WTC11 (cell line): ENCODE measurements around the gene SLC22A15. TPM values are rescaled to one million over a fixed set of nuclear protein-coding genes. Genes with fewer than 3 reads are reported as not detected.

ENCODE experiments used
- ATAC-seq: fragments of 200-7000 bp; cut with Tn5 transposase; 2 replicates; pipeline ENCODE4 v1.10.0; 2021; ENCODE audit warnings: mild to moderate bottlenecking, moderate library complexity
- CTCF ChIA-PET: fragments of 300-600 bp; sonication (Branson Sonifier 250); formaldehyde crosslinking; loops from one replicate; lab custom pipeline; 2021; ENCODE audit warnings: antibody characterized with exemption; lab: Charles Lee
- POLR2A ChIA-PET: fragments of 350-600 bp; sonication (Branson Sonifier 250); formaldehyde crosslinking; loops from one replicate; lab custom pipeline; 2021; ENCODE audit warnings: antibody characterized with exemption; lab: Charles Lee
- DNase-seq: peaks from one replicate; pipeline ENCODE4 v3.0.0; 2021; ENCODE audit warnings: low spot score
- H3K27ac Mint-ChIP-seq: 2 replicates; pipeline ENCODE4 v1.8.0; 2021; ENCODE audit warnings: mixed read lengths
- H3K27me3 Mint-ChIP-seq: 2 replicates; pipeline ENCODE4 v1.8.0; 2021; ENCODE audit warnings: low read depth, mild to moderate bottlenecking, moderate library complexity, mixed read lengths
- H3K36me3 Mint-ChIP-seq: 2 replicates; pipeline ENCODE4 v1.8.0; 2021; ENCODE audit warnings: mixed read lengths
- H3K4me1 Mint-ChIP-seq: 2 replicates; pipeline ENCODE4 v1.8.0; 2022; ENCODE audit warnings: mixed read lengths
- H3K4me3 Mint-ChIP-seq: 2 replicates; pipeline ENCODE4 v1.8.0; 2021; ENCODE audit warnings: mild to moderate bottlenecking, moderate library complexity, mixed read lengths
- H3K9me3 Mint-ChIP-seq: 2 replicates; pipeline ENCODE4 v1.8.0; 2021; ENCODE audit warnings: mixed read lengths
- TEAD1 ChIP-seq: sonication (generic); formaldehyde crosslinking; IDR thresholded peaks from 2 replicates; pipeline ENCODE4 v1.8.0; 2022; ENCODE audit warnings: mild to moderate bottlenecking, missing genetic modification reagents
- TEAD4 ChIP-seq: sonication (generic); formaldehyde crosslinking; IDR thresholded peaks from 2 replicates; pipeline ENCODE4 v1.8.0; 2022; ENCODE audit warnings: mild to moderate bottlenecking, missing genetic modification reagents
- ZNF416 ChIP-seq: fragments of 250-450 bp; sonication (Bioruptor Pico); IDR thresholded peaks from 2 replicates; pipeline ENCODE4 v1.9.0; 2021; ENCODE audit warnings: mild to moderate bottlenecking, inconsistent platforms
- total RNA-seq: library from RNA; stranded (reverse); gene quantifications from 3 replicates; pipeline ENCODE4 v1.2.3, GENCODE V29; 2021
- TF ChIP-seq, protein P1 (sequence below): sonication (generic); formaldehyde crosslinking; IDR thresholded peaks from 2 replicates; pipeline ENCODE4 v1.8.1; 2023; ENCODE audit warnings: mild to moderate bottlenecking, moderate library complexity, missing genetic modification reagents
- TF ChIP-seq, protein P2 (sequence below): sonication (generic); formaldehyde crosslinking; IDR thresholded peaks from 2 replicates; pipeline ENCODE4 v1.8.1; 2023; ENCODE audit warnings: mild to moderate bottlenecking, missing genetic modification reagents, moderate library complexity
- TF ChIP-seq, protein P3 (sequence below): sonication (generic); formaldehyde crosslinking; IDR thresholded peaks from 2 replicates; pipeline ENCODE4 v1.8.1; 2023; ENCODE audit warnings: mild to moderate bottlenecking, missing genetic modification reagents, borderline replicate concordance
- TF ChIP-seq, protein P4 (sequence below): sonication (generic); formaldehyde crosslinking; conservative IDR thresholded peaks from 2 replicates; pipeline ENCODE4 v1.8.1; 2022; ENCODE audit warnings: mild to moderate bottlenecking, missing genetic modification reagents
- TF ChIP-seq, protein P5 (sequence below): sonication (generic); formaldehyde crosslinking; IDR thresholded peaks from 2 replicates; pipeline ENCODE4 v1.8.1; 2022; ENCODE audit warnings: mild to moderate bottlenecking, moderate library complexity, missing genetic modification reagents
- TF ChIP-seq, protein P6 (sequence below): fragments of 250-450 bp; sonication (Bioruptor Pico); IDR thresholded peaks from 2 replicates; pipeline ENCODE4 v1.9.0; 2021; ENCODE audit warnings: mild to moderate bottlenecking, borderline replicate concordance
- TF ChIP-seq, protein P7 (sequence below): fragments of 250-450 bp; sonication (Bioruptor Pico); IDR thresholded peaks from 2 replicates; pipeline ENCODE4 v2.1.2; 2022; ENCODE audit warnings: mild to moderate bottlenecking, moderate library complexity

Gene SLC22A15
- total RNA-seq, 1 experiment from 2014 or later, result 4.5 TPM

DNA sequence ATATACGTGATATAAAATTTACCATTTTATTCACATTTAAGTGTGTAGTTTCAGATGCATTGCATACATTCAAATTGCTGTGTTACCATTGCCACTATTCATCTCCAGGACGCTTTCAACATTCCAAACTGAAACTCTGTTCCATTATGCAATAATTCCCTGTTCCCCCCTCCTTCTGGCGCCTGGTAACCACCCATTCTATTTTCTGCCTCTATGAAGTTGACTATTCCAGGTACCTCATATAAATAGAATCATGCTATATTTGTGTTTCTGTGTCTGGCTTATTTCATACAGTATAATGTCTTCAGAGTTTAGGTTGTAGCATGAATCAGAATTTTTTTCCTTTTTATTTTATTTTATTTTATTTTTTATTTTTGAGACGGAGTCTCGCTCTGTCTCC lies 41.7 kb downstream of the SLC22A15 start (continued):
- TF ChIP-seq, protein P1, sequence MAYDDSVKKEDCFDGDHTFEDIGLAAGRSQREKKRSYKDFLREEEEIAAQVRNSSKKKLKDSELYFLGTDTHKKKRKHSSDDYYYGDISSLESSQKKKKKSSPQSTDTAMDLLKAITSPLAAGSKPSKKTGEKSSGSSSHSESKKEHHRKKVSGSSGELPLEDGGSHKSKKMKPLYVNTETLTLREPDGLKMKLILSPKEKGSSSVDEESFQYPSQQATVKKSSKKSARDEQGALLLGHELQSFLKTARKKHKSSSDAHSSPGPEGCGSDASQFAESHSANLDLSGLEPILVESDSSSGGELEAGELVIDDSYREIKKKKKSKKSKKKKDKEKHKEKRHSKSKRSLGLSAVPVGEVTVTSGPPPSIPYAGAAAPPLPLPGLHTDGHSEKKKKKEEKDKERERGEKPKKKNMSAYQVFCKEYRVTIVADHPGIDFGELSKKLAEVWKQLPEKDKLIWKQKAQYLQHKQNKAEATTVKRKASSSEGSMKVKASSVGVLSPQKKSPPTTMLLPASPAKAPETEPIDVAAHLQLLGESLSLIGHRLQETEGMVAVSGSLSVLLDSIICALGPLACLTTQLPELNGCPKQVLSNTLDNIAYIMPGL (CRISPR knock-in tag), result no peak

DNA sequence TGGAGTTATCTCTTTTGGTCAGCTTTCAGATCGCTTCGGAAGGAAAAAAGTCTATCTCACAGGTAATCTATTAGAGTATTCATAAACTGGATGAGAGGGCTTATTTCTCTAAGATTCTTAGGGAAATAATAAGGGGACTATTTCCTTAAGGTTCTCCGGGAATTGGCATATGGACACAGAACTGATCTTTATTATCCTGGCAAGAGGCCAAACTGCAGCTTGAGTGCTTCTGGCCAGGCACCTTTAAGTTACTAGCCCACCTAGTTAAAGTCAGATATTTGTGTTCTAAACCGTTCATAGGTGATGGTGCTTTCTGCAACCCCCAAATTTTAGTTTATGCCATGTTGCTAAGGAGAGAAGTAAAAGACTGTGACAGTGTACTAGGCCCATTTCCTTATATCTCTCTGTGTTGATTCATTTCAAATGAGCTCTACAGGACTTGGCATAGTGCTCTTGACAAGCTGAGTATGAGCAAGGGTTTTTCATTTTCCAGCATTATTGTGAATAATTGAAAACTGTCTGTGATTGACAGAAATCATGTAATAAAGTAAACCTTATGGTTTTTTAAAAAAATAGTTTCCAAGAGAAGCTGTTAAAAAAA lies 43.4 kb downstream of the SLC22A15 start:
- Mint-ChIP-seq H3K9me3 (no peaks in the 10 kb centered on the region), H3K27me3 (no peaks in the 10 kb centered on the region), H3K4me3 (no peak overlapping the region), H3K4me1 (peaks cover 4% of the 10 kb centered on the region; the same call in 1 of the 2 replicates), H3K27ac (no peak overlapping the region), H3K36me3 (peaks cover 10% of the 10 kb centered on the region)
- POLR2A ChIA-PET, result interaction anchor here (1.1 kb wide), 1 partner anchor 180 kb away, joined by 5 read pairs; no protein-coding TSS in a partner anchor
- ATAC-seq (no peak), DNase-seq (no peak)
- TF ChIP-seq, protein P2, sequence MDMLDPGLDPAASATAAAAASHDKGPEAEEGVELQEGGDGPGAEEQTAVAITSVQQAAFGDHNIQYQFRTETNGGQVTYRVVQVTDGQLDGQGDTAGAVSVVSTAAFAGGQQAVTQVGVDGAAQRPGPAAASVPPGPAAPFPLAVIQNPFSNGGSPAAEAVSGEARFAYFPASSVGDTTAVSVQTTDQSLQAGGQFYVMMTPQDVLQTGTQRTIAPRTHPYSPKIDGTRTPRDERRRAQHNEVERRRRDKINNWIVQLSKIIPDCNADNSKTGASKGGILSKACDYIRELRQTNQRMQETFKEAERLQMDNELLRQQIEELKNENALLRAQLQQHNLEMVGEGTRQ (CRISPR knock-in tag), result no peak
- TF ChIP-seq, protein P3, sequence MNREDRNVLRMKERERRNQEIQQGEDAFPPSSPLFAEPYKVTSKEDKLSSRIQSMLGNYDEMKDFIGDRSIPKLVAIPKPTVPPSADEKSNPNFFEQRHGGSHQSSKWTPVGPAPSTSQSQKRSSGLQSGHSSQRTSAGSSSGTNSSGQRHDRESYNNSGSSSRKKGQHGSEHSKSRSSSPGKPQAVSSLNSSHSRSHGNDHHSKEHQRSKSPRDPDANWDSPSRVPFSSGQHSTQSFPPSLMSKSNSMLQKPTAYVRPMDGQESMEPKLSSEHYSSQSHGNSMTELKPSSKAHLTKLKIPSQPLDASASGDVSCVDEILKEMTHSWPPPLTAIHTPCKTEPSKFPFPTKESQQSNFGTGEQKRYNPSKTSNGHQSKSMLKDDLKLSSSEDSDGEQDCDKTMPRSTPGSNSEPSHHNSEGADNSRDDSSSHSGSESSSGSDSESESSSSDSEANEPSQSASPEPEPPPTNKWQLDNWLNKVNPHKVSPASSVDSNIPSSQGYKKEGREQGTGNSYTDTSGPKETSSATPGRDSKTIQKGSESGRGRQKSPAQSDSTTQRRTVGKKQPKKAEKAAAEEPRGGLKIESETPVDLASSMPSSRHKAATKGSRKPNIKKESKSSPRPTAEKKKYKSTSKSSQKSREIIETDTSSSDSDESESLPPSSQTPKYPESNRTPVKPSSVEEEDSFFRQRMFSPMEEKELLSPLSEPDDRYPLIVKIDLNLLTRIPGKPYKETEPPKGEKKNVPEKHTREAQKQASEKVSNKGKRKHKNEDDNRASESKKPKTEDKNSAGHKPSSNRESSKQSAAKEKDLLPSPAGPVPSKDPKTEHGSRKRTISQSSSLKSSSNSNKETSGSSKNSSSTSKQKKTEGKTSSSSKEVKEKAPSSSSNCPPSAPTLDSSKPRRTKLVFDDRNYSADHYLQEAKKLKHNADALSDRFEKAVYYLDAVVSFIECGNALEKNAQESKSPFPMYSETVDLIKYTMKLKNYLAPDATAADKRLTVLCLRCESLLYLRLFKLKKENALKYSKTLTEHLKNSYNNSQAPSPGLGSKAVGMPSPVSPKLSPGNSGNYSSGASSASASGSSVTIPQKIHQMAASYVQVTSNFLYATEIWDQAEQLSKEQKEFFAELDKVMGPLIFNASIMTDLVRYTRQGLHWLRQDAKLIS, result no peak
- TF ChIP-seq, protein P4, sequence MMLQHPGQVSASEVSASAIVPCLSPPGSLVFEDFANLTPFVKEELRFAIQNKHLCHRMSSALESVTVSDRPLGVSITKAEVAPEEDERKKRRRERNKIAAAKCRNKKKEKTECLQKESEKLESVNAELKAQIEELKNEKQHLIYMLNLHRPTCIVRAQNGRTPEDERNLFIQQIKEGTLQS (CRISPR knock-in tag), result no peak
- no peak for TF ChIP-seq TEAD4 (CRISPR knock-in tag)
- TF ChIP-seq ZNF416 (CRISPR knock-in tag), result no peak
- TF ChIP-seq TEAD1 (CRISPR knock-in tag), result no peak
- TF ChIP-seq, protein P5, sequence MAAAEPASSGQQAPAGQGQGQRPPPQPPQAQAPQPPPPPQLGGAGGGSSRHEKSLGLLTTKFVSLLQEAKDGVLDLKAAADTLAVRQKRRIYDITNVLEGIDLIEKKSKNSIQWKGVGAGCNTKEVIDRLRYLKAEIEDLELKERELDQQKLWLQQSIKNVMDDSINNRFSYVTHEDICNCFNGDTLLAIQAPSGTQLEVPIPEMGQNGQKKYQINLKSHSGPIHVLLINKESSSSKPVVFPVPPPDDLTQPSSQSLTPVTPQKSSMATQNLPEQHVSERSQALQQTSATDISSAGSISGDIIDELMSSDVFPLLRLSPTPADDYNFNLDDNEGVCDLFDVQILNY, result no peak
- TF ChIP-seq, protein P6, sequence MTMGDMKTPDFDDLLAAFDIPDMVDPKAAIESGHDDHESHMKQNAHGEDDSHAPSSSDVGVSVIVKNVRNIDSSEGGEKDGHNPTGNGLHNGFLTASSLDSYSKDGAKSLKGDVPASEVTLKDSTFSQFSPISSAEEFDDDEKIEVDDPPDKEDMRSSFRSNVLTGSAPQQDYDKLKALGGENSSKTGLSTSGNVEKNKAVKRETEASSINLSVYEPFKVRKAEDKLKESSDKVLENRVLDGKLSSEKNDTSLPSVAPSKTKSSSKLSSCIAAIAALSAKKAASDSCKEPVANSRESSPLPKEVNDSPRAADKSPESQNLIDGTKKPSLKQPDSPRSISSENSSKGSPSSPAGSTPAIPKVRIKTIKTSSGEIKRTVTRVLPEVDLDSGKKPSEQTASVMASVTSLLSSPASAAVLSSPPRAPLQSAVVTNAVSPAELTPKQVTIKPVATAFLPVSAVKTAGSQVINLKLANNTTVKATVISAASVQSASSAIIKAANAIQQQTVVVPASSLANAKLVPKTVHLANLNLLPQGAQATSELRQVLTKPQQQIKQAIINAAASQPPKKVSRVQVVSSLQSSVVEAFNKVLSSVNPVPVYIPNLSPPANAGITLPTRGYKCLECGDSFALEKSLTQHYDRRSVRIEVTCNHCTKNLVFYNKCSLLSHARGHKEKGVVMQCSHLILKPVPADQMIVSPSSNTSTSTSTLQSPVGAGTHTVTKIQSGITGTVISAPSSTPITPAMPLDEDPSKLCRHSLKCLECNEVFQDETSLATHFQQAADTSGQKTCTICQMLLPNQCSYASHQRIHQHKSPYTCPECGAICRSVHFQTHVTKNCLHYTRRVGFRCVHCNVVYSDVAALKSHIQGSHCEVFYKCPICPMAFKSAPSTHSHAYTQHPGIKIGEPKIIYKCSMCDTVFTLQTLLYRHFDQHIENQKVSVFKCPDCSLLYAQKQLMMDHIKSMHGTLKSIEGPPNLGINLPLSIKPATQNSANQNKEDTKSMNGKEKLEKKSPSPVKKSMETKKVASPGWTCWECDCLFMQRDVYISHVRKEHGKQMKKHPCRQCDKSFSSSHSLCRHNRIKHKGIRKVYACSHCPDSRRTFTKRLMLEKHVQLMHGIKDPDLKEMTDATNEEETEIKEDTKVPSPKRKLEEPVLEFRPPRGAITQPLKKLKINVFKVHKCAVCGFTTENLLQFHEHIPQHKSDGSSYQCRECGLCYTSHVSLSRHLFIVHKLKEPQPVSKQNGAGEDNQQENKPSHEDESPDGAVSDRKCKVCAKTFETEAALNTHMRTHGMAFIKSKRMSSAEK (CRISPR knock-in tag), result no peak
- TF ChIP-seq, protein P7, sequence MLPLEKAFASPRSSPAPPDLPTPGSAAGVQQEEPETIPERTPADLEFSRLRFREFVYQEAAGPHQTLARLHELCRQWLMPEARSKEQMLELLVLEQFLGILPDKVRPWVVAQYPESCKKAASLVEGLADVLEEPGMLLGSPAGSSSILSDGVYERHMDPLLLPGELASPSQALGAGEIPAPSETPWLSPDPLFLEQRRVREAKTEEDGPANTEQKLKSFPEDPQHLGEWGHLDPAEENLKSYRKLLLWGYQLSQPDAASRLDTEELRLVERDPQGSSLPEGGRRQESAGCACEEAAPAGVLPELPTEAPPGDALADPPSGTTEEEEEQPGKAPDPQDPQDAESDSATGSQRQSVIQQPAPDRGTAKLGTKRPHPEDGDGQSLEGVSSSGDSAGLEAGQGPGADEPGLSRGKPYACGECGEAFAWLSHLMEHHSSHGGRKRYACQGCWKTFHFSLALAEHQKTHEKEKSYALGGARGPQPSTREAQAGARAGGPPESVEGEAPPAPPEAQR (CRISPR knock-in tag), result no peak
- CTCF ChIA-PET, result interaction anchor here (0.9 to 2.3 kb wide), 32 partner anchors 9 to 479 kb away, joined by 3 to 23 read pairs (median 8); no protein-coding TSS in a partner anchor
